Thyroid gland (tissue), 4 donors: ENCODE data around the gene EFCAB8.

Experiments used
- POLR2A ChIP-seq, 2 donors: fragments of 450-650 bp; IDR thresholded peaks; one replicate each; pipeline ENCODE4 v1.6.1; 2017; ENCODE audit warnings: antibody characterized with exemption in 2 of 2, mild to moderate bottlenecking in 2 of 2, moderate library complexity in 1 of 2
- TF ChIP-seq, protein P1 (sequence below), 6 experiments: fragments of 200-600 bp in 3 of 6; fragments of 450-650 bp in 3 of 6; sonication (generic) in 3 of 6; IDR thresholded peaks; one replicate each; pipeline ENCODE4 v1.5.1; 2016 to 2019; ENCODE audit warnings: antibody characterized with exemption in 6 of 6, mild to moderate bottlenecking in 2 of 6, inconsistent platforms in 1 of 6, moderate library complexity in 1 of 6

DNA sequence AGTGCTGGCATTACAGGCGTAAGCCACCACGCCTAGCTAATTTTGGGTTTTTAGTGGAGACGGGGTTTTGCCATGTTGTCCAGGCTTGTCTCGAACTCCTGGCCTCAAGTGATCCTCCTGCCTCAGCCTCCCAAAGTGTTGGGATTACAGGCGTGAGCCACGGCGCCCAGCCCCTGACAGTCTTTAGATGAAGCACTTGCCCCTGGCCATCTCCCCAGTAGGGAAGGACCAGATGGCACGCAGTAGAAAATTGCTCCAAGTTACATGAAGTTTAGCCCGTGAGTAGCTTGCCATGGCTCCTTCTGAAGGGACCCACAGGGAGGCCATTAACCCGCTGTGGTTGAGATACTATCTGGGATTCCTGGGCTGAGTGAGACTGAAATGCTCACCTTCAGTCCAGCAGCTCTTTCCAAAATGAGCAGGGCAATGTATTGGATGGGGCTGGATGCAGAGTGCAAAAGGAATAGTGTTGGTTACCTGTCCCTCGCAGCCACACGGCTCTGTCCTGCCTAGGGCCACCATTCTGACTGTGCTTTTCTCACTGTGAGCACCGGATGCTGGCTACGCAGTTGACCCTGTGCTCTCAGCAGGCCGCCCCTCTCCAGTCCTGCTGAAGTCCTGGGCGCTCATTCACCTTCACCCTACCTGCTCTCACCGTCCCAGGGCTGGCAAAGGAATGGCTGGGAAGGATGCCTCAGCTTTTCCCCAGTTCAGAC, 66.9 kb downstream of the EFCAB8 start:
- TF ChIP-seq POLR2A (IDR thresholded peaks at IDR 0.05), result no peak
- TF ChIP-seq, protein P1, sequence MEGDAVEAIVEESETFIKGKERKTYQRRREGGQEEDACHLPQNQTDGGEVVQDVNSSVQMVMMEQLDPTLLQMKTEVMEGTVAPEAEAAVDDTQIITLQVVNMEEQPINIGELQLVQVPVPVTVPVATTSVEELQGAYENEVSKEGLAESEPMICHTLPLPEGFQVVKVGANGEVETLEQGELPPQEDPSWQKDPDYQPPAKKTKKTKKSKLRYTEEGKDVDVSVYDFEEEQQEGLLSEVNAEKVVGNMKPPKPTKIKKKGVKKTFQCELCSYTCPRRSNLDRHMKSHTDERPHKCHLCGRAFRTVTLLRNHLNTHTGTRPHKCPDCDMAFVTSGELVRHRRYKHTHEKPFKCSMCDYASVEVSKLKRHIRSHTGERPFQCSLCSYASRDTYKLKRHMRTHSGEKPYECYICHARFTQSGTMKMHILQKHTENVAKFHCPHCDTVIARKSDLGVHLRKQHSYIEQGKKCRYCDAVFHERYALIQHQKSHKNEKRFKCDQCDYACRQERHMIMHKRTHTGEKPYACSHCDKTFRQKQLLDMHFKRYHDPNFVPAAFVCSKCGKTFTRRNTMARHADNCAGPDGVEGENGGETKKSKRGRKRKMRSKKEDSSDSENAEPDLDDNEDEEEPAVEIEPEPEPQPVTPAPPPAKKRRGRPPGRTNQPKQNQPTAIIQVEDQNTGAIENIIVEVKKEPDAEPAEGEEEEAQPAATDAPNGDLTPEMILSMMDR (IDR thresholded peaks at IDR 0.05), result no peak
